SHP77 (cell line): ENCODE results near the gene PTPRN2.

Experiments
- DNase-seq, 2 experiments: peaks; one replicate each; lab custom pipeline; 2025; lab: John Stamatoyannopoulos, UW

PTPRN2 gene

DNA sequence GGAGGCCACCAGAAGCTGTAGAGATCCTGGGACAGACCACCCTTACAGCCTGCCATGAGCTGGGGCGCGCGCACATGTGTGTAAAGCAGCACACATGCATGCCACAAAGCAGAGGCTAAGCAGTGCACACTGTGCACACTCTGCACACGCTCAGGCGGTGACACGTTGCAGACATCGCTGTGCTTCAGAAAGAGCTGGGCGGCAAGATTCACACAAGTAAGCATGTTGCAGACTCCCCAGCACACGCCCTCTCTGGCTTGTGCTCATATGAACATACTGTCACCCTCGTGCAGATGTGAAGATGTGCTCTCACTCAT is 772.0 kb downstream of the PTPRN2 start:
- no peak for DNase-seq

DNA sequence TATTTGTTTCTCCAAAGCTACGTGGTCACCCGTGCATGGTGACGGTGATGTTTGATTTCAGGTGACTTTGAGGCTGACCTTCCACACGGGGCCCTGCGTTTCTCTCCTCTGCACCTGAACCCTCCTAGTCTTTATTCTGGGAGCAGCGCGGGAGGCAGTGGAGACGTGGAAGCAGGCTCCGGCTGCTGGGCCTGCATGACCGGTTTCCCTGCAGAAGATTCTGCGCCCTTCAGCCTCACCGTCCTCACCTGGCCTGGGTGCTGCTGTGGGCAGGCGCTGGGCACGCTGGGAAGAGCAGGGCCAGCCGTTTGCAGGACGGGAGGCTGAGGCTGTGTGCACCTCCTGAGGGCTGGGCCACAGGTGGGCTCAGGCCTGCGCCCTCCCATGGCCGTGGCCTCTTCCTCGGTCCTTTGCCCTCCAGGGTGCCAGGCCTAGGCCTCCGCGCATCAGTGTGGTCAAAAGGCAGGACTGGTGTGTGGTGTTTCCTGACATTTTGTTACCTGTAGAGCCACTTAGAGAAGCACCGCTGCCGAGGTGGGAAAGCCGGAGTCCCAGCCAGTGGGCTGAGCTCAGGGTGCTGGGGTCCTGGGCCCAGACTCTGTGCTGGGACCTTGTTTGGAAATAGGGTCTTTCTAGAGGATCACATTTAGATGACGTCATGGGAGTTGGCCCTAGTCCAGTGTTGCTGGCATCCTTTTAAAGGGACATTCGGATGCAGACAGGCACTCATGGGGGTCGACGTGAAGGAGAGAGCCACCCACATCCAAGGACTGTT is 772.5 kb downstream of the PTPRN2 start:
- no peak for DNase-seq

DNA sequence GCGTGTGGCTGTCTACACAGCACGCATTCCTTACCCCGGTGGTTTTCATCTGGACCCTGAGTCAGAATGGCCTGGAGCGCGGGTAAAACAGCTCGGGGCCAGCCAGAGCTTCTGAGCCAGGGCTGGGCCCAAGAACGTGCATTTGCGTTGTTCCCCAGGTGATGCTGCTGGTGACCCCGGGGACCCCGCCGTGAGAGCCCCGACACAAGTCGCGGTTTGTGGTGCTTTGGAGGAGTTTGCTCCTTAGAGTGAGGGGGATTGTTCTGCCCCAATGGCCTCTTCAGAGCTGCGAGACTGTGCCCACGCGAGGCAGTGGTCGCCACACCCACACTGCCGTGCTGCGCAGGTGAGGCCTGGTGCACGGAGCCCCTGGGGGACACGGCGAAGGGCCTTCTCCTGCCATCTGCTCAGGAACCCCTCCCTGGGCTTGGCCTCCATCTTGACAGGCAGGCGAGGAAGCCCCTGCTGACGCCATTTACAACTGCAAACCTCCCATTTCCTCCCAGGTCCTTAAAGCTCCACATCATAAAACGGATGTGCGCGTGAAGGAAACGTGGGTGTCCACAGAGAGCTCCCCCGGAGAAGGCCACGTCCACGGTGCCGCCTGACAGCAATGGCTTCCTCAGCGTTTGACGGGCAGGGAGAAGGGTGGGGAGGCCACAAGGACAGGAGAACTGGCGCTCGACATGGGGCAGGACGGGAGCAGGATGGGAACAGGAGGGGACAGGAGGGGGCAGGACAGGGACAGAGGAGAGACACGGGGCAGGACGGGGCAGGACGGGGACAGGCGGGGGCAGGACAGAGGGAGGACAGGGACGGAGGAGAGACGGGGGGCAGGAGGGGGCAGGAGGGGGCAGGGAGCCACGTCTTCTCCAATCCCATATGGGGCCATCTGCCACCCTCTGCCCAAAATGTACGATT is 773.6 kb downstream of the PTPRN2 start:
- no peak for DNase-seq

DNA sequence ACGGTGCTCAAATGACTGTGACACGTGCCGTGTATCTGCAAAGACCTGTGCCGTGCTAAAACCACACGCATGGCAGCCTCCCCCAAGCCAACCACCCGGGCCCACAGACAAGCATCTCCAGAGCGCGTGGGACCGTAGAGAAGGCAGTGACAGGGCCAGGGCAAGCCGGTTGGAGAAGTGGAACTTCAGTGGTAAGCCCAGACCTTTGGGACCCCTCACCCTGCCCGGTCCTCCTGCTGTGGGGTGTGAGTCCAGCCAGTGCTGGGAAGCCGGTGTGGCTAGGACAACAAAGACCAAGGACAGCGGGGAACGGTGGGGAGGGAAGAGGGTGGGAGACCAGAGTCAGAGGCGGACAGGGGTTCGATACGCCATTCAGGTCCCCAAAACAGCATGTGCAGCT is 774.6 kb downstream of the PTPRN2 start:
- DNase-seq = no peak

DNA sequence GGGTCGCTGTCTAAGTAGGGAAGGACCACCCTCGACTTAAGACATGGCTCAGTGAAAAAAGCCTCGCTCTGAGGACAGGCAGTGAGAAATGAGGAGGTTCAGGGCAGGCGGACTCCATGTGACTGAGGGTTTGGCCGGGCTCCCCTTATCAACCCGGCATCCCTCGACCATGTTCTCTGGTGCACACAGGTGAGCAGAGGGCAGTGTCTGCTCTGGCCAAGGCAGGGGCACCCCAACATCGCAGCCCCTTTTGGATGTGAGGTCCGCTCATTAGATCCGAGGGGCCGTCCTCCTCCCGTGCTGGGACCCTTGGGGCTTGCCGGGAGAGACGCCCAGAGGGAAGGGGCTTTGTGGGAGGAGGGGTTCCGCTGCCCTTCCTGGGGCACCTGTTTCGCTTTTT is 775.7 kb downstream of the PTPRN2 start:
- no peak for DNase-seq

DNA sequence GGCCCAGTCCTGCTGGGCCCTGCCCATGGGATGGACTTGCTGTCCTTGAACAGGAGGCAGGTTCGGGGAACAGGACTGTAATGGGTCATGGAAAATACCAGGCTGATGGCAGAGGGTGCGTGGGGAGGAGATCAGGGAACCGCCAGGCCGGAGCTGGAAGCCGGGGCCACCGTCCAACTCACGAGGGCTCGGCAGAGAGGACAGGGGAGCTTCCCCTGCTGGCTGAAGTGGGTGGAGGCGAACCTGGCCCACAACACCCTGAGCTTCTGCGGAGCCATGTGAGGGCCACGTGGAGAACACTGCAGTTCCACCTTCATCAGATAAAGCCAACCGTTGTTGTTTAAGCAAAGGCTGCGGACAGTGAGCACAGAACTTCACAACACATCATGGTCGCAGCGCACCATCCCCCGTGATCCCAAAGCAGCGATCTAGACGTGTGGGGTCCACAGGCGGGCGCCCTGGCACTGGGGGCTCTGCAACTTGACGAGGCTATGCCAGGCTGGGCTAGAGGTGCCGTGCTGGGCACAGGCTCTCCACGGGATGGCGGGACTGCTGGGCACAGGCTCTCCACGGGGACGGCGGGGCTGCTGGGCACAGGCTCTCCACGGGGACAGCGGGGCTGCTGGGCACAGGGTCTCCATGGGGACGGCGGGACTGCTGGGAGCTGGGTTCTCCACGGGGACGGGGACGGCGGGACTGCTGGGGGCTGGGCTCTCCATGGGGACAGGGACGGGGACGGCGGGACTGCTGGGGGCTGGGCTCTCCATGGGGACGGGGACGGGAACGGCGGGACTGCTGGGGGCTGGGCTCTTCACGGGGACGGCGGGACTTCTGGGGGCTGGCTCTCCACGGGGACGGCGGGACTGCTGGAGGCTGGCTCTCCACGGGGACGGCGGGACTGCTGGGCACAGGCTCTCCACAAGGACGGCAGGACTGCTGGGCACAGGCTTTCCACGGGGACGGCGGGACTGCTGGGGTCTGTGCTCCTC is 777.5 kb downstream of the PTPRN2 start:
- no peak for DNase-seq

DNA sequence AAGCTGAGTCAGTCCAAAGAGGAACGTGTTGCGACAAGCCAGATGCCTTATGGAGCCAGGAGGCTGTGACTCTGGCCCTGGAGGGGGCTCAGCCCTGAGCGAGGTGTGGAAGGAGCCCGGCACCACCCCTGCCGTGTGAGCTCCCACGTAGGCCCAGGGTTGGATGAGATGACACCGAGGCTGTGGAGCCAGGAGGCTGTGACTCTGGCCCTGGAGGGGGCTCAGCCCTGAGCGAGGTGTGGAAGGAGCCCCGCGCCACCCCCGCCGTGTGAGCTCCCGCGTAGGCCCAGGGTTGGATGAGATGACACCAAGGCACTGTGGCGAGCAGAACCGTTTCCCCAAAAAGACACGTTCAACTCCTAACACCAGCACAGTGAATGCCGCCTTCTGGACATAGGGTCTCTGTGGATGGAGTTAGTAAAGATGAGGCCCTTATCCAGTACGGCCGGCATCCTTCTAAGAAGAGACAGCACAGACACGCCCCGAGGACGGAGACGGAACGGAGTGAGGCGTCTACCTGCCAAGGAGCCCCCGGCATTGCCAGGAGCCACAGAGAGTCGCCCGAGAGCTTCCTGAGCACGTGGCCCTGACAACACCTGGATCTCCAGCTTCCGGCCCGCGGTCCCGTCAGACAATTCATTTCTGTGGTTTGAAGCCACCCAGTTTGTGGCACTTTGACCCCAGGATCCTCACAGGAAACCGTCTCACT is 778.3 kb downstream of the PTPRN2 start:
- DNase-seq = no peak

DNA sequence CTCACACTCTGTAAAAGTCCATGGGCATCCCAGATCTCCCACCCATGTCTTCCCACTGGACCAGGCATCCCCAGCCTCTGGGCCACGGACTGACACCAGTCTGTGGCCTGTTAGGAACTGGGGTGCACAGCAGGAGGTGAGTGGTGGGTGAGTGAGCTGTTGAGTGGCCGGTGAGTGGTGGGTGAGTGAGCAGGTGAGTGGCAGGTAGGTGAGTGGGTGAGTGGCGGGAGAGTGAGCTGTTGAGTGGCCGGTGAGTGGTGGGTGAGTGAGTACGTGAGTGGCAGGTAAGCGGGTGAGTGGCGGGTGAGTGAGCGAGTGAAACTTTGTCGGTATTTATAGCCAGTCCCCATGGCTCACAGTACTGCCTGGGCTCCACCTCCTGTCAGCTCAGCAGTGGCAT is 779.6 kb downstream of the PTPRN2 start:
- DNase-seq = no peak

DNA sequence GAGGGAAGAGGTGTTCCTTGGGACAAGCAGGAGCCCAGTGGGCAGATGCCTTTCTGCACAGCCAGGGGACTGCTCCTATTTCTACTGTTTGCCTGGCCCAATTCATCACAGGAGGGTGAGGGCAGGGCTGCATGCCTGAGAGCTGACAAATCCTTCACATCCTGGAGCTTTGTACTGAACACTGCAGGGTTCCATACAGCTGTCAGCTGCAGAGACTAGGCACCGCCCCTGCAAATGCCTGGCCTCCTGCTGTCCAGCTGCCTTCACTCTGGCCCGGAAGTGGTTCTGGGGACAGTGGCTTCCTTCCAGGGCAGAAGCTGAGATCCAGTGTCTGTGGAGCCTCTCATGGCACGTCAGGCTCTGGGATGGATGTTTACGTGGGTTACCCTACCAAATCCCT is 780.1 kb downstream of the PTPRN2 start:
- no peak for DNase-seq

DNA sequence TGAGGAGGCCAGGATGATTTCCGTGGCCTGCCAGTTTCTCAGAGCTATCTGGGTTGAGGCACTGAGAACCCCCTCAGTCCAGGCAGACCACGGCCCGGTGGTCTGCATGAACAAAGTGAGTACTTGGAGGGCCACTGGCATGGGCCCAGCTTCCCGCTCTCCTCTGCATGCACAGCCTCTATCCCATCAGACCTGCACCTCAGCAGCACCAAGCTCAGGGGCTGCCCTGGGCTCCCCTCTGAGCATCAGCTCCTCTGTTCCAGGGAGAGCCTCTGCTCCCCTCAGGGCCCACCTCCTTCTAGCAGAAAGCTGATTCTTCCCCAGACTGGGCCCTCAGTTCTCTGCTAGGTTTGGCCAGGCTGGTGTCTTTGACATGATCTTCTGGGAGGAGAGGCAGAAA is 780.9 kb downstream of the PTPRN2 start:
- DNase-seq = no peak

DNA sequence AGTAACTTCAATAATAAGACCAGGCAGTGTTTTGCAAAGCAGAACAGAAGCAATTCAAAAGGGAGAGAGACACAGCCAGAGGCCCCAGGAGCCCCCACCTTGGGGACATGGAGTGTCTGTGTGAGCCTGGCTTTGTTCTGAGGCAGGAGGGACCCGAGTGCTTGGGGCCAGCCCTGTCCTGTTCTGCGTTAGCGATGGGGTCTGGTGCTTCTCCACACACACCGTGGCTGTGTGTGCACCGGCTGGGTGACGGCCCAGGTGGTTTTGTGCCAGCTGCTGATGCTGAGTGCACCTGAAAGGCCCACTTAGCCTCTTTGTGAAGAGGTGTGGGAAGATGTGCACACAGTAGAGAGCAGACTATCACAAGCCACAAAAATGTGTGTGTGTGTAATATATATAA is 781.9 kb downstream of the PTPRN2 start:
- DNase-seq = no peak

DNA sequence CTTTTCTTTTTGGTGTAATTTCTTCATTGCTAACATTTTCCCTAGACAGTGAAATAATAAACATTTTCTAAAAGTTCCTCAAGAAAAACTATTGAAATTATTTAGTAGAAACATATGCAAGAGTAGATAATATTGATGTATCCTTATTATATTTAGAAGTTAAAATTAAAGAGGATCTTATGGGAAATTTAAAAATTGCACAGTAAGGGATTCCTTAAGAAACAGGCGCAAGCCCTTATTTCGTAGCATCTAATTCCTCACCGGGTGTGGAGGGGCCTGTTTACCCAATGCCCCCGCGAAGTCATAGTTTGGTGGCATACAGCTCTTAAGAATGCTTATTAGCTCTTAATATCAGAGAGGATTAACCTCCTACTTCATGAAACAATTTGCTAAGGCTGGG is 783.7 kb downstream of the PTPRN2 start:
- no peak for DNase-seq

DNA sequence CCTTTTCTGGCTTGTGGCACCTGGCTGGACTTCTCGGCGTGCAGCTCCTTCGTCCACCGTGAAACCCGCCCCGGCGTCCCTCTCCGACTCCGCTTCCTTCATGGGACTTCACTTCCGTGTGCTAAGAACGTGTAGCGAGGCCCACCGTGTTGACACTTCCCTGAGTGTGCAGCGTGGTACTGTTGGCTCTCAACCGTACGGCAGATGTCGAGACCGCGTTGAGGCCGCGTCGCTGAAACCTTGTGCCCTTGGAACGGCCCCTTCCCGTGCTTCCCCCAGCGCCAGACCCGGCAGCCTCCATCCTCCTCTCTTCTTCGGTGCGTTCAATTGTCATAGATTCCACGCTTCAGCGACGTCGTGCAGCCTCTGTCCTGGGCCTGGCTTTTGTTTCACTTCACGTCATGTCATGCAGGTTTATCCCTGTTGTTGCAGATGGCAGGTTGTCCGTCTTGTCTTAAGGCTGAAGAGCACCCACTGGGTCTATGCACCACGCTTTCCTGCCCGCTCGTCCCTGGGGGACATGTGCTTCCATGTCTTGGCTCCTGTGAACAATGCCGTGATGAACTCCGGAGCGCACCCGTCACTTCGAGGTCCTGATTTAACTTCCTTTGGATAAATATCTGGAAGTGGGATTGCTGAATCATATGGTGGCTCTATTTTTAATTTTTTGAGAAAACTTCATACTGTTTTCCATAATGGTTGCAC is 785.5 kb downstream of the PTPRN2 start:
- DNase-seq = no peak

DNA sequence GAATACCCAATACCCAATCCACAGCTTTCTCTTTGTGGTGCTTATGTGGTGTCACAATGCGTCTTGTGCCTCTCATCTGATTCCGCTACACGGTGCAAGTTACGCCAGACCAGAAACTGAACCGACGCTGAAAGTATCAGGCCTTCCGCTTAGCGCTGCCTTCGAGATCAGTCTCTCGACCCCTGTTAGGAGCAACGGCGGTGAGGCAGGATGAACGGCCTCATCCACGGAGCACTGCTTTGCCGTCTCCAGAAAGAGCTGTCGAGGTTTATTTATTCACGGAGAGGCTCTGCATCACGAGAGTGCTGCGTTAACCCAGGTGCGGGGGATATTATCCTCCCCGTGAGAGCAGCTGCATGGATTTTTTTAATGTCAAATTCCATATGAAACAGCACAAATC is 786.5 kb downstream of the PTPRN2 start:
- no peak for DNase-seq

DNA sequence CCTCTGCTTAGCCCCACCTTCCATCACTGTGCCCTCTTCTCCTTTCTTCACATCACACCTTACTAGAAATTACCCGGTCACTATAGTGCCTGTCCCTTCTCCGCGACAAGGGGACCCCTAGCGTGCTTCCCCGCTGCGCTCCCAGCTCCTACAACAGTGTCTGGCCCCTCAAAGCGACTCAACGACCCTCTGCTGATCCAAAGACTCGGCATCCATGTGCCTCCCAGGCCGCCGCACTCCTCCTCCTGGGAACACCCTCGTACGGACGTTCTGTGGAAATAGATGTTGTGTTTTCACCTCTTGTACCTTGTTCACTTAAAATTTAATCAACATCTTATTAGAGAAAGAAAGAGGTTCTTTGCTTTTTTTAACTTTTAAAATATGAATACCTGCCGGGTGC is 787.3 kb downstream of the PTPRN2 start:
- DNase-seq = no peak

DNA sequence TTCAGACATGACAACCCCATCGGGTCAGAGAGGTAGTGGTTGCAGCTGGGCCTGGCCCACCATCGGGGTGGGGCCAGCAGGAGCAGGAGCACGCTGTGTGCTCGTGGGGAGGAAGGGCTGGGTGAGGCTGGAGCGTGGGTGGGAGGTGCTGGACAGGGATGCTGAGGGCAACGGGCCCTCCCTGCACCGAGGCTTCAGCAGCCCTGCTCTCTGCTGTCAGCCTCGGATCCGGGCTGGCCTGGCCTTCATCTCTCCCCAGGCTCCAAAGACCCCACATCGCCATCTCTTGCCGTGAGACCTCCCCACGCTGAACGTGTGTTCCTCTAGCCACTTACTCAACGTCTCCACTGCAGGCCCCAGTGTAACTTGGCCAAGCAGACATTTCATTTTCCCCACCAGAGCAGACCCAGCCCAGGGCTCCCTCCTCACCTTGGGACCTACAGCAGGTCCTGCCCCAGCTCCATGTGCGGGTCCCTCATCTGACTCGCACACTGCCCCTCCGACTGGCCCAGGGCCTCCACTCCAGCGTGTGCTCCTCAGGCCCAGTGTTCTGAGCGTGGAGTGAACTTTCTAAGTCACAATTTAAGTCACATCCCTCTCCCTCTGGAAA is 788.4 kb downstream of the PTPRN2 start:
- DNase-seq = no peak

DNA sequence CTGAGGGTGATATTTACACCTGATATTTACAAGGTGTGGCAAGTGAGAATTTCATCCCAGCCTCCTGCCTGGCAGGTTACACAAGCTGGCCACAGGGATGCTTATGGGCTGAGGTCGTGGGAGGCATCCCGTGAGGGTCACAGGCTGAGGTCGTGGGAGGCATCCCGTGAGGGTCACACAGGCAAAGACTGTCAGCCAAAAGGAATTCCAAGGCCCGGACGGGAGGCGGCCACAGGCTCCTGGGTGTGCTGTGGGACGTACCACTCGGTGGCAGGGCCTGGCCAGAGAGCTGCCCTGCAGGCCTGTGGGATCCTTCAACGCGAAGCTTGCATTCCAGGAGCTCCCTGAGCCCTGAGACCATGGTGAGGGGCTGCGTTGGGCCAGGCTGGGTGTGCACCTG is 790.3 kb downstream of the PTPRN2 start:
- DNase-seq = no peak

DNA sequence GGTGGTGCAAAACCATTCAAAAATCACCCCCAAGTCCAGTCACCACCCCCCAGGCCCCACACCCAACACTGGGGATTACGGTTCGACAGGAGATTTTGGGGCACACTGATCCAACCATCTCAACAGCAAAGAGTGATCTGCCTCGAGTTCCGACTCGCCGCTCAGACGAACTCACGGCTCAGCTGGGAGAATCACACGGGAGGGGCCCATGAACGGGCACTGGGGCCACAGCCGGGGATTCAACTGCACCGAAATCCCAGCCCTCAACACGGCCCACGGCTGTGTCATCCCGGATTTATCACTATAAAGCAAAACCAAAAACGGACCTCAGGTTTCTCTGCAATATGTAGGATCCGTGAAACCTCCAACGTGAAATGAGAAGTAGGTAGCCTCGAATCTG is 790.8 kb downstream of the PTPRN2 start:
- no peak for DNase-seq

DNA sequence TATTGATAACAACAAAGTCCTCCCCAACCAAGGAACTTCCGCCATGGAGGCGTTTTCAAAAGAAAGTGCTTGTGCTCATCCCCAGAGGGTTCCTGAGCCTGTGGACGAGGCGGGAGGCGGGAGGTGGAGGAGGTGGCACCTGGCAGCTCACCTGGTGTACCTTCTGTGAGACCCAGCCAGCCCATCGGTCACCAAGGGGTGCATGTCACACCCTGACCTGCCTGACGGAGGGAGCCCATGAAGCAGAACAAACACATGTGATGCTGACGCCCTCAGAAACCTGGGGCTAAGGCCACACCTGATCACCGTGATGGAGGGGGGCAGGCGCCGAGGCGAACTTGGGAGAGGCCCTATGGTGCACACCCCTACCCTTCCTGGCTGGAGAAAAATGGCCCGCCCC is 792.0 kb downstream of the PTPRN2 start:
- no peak for DNase-seq

DNA sequence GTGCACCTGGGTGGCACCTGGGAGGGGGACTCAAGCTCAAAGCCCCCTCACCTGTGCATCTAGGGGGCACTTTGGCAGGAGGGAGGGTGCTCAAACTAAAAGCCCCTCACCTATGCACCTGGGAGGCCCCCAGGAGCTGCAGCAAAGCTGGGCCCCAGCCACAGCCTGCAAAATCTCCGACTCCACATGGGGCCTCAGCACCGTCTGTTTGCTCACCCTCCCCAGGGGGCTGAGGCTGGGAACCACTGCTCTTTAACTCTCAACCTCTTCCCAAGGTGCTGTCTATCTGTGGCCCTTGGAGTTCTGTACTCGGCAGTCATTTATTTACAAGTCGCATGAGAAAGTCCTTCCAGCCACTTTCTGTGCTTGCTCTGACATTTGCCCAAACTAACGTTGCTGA is 792.4 kb downstream of the PTPRN2 start:
- no peak for DNase-seq

DNA sequence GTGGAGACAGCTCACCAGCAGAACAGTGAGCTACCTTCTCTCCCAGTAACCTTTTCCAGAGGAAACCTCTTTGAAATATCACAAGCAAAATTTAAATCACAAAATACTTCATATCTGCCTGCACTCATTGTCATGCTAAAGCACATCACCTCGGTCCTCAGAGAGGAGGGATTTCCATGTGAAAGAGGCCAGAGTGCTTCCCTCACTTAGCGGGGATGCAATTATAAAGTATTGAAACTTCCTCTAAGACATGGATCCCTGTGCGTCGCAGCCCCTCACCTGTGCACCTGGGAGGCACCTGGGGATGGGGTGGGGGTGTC is 792.9 kb downstream of the PTPRN2 start:
- no peak for DNase-seq
